ENCODE results near the gene ELMO1. TPM values are rescaled to one million over a fixed set of nuclear protein-coding genes. Genes with fewer than 3 reads are reported as not detected.

Gene ELMO1
- total and polyA plus RNA-seq, 10 of the 15 experiments (the other 5 are each of a cell fraction or from before 2014, with no cell fraction given) = 22.6 to 85.9 (median 56.6) TPM

GRCh38 chr7:37173670-37174069 lies 275.0 kb downstream of the ELMO1 start:
- in situ Hi-C loops (cut with MboI) (no loop called here), intact Hi-C loops (cut with micrococcal nuclease; ENCODE audit: unreplicated experiment) (no loop called here)
- BruUV-seq (replicated peaks) = no TSS peak
- ChIA-PET SMC1A (ENCODE audit: uncharacterized antibody, unreplicated experiment) (interaction anchor here (0.8 to 1.6 kb wide), 2 partner anchors 191 to 699 kb away, joined by 3 read pairs; no protein-coding TSS in a partner anchor), POLR2A (no interaction called here), RAD21 (ENCODE audit: unreplicated experiment) (no interaction called here), CTCF (interaction anchor here (1.4 to 2.3 kb wide), 3 partner anchors 9 to 502 kb away, joined by 3 to 18 read pairs (median 4); no protein-coding TSS in a partner anchor)
- Histone ChIP-seq H3K79me2 (ENCODE audit: control insufficient read depth, insufficient read depth, low read length) (no peaks in the 10 kb centered on the region), H3K4me2 (ENCODE audit: control insufficient read depth, insufficient read depth) (no peak overlapping the region), H3K27me3 (replicated peaks in 1 of 2; ENCODE audit: control insufficient read depth in 2 of 2, insufficient read depth in 2 of 2, low read length in 1 of 2) (no peaks in the 10 kb centered on the region), H2AFZ (ENCODE audit: control insufficient read depth, low read depth, low read length) (no peak overlapping the region), H3K9me3 (replicated peaks; ENCODE audit: control insufficient read depth, insufficient read depth, low read length) (peaks cover 1% of the 10 kb centered on the region; the same call in 1 of the 3 replicates), H3K27ac (ENCODE audit: control insufficient read depth, insufficient read depth) (no peak overlapping the region), H3K4me1 (ENCODE audit: control insufficient read depth, insufficient read depth, low read length) (no peaks in the 10 kb centered on the region), H3K36me3 (ENCODE audit: control insufficient read depth in 2 of 2, insufficient read depth in 2 of 2, low read length in 1 of 2) (peaks cover 0 to 3% of the 10 kb centered on the region in 2 experiments; a peak in 2 of 4 replicates), H4K20me1 (ENCODE audit: control insufficient read depth, insufficient read depth) (no peaks in the 10 kb centered on the region), H3K4me3 (no peak overlapping the region), H3K9ac (ENCODE audit: control insufficient read depth, insufficient read depth, low read length) (no peak overlapping the region)
- DNase-seq (ENCODE audit: low read depth, low spot score) (no peak), ATAC-seq (no peak), FAIRE-seq (no peak)
- 100% methylated on average over 2 of the region's 2 CpGs for WGBS (ENCODE audit: insufficient coverage, insufficient replicate concordance, low lambda C conversion rate, missing lambda C conversion rate)
- TF ChIP-seq IKZF1 (conservative IDR thresholded peaks at IDR 0.05) (no peak), ATF2 (IDR thresholded peaks at IDR 0.05; ENCODE audit: low read length) (no peak), POLR2AphosphoS5 (IDR thresholded peaks at IDR 0.05; ENCODE audit: low read length) (no peak), YBX1 (IDR thresholded peaks at IDR 0.05) (no peak), ZBTB40 (IDR thresholded peaks at IDR 0.05; ENCODE audit: borderline replicate concordance) (no peak), SREBF1 (IDR thresholded peaks at IDR 0.05; ENCODE audit: low read length) (no peak), POLR2A (IDR thresholded peaks at IDR 0.05; ENCODE audit: low read depth, low read length) (no peak), PAX8 (IDR thresholded peaks at IDR 0.05) (no peak), ZNF217 (IDR thresholded peaks at IDR 0.05) (no peak), CEBPB (IDR thresholded peaks at IDR 0.05; ENCODE audit: borderline replicate concordance in 1 of 2, low read depth in 2 of 2, low read length in 2 of 2) (no peak), SMAD5 (IDR thresholded peaks at IDR 0.05; ENCODE audit: low read depth) (no peak)
- TF ChIP-seq, protein P1, sequence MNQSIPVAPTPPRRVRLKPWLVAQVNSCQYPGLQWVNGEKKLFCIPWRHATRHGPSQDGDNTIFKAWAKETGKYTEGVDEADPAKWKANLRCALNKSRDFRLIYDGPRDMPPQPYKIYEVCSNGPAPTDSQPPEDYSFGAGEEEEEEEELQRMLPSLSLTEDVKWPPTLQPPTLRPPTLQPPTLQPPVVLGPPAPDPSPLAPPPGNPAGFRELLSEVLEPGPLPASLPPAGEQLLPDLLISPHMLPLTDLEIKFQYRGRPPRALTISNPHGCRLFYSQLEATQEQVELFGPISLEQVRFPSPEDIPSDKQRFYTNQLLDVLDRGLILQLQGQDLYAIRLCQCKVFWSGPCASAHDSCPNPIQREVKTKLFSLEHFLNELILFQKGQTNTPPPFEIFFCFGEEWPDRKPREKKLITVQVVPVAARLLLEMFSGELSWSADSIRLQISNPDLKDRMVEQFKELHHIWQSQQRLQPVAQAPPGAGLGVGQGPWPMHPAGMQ (IDR thresholded peaks at IDR 0.05; ENCODE audit: borderline replicate concordance) = no peak
- TF ChIP-seq, protein P2, sequence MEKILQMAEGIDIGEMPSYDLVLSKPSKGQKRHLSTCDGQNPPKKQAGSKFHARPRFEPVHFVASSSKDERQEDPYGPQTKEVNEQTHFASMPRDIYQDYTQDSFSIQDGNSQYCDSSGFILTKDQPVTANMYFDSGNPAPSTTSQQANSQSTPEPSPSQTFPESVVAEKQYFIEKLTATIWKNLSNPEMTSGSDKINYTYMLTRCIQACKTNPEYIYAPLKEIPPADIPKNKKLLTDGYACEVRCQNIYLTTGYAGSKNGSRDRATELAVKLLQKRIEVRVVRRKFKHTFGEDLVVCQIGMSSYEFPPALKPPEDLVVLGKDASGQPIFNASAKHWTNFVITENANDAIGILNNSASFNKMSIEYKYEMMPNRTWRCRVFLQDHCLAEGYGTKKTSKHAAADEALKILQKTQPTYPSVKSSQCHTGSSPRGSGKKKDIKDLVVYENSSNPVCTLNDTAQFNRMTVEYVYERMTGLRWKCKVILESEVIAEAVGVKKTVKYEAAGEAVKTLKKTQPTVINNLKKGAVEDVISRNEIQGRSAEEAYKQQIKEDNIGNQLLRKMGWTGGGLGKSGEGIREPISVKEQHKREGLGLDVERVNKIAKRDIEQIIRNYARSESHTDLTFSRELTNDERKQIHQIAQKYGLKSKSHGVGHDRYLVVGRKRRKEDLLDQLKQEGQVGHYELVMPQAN (conservative IDR thresholded peaks at IDR 0.05) = no peak

Measured in GM12878 (cell line).